HCT116 (cell line): ENCODE results near the gene IRGQ. TPM values are rescaled to one million over a fixed set of nuclear protein-coding genes. Genes with fewer than 3 reads are reported as not detected.

Experiments
- ATAC-seq: fragments of 200-7000 bp; cut with Tn5 transposase; 2 replicates; pipeline ENCODE4 v1.9.1; 2020; ENCODE audit warnings: mild to moderate bottlenecking, moderate library complexity
- BruUV-seq: library from RNA; stranded (reverse); fragments of 400-500 nt; replicated peaks from 2 replicates; lab custom pipeline; 2021; lab: Mats Ljungman, UMichigan
- CTCF ChIA-PET: fragments of 300-600 bp; sonication (Branson Sonifier 250); formaldehyde crosslinking; loops from one replicate; lab custom pipeline; 2021; ENCODE audit warnings: antibody characterized with exemption; lab: Charles Lee
- POLR2A ChIA-PET: fragments of 300-600, 350-600 bp; sonication (Branson Sonifier 250); formaldehyde crosslinking; loops from one replicate; lab custom pipeline; 2021; ENCODE audit warnings: antibody characterized with exemption; lab: Charles Lee
- RAD21 ChIA-PET, 2 experiments: fragments of 300-600 bp; sonication (Branson Sonifier 250); formaldehyde crosslinking; loops; one replicate each; lab custom pipeline; 2023; ENCODE audit warnings: low total read pairs in 2 of 2; ENCODE audit not compliant: uncharacterized antibody in 2 of 2, unreplicated experiment in 2 of 2, low non-redundant PET in 1 of 2; lab: Charles Lee
- DNase-seq: peaks from one replicate; pipeline ENCODE4 v3.0.0-alpha.2; 2010; ENCODE audit warnings: low read depth, low spot score
- H2AFZ ChIP-seq: fragments of 200-600 bp; shearing (Covaris generic), sonication (generic); 2 replicates; pipeline ENCODE4 v1.6.1; 2017; ENCODE audit warnings: low read depth, mixed run types, mixed read lengths, antibody characterized with exemption, low read length; ENCODE audit not compliant: poor library complexity, severe bottlenecking
- H3K27ac ChIP-seq: 2 replicates; pipeline ENCODE4 v1.5.1; 2012; ENCODE audit warnings: low read depth, low read length
- H3K27me3 ChIP-seq: fragments of 200-600 bp; sonication (generic); 2 replicates; pipeline ENCODE4 v1.6.1; 2016; ENCODE audit warnings: mixed run types, low read length, mixed read lengths; ENCODE audit not compliant: insufficient read depth
- H3K36me3 ChIP-seq, 2 experiments: fragments of 200-500 bp in 1 of 2; fragments of 200-600 bp in 1 of 2; sonication (Bioruptor generic) in 1 of 2; sonication (generic) in 1 of 2; 2 replicates each; pipeline versions ENCODE4 v1.5.1 to v1.6.1; 2014 to 2016; ENCODE audit warnings: low read length in 2 of 2, inconsistent platforms in 1 of 2, mixed read lengths in 1 of 2, mixed run types in 1 of 2; ENCODE audit not compliant: insufficient read depth in 2 of 2, control insufficient read depth in 1 of 2
- H3K4me1 ChIP-seq, 2 experiments: fragments of 200-600 bp in 1 of 2; sonication (generic) in 1 of 2; 2 replicates each; pipeline versions ENCODE4 v1.5.1 to v1.6.1; 2012 to 2017; ENCODE audit warnings: low read length in 2 of 2, inconsistent platforms in 1 of 2, mild to moderate bottlenecking in 1 of 2, mixed read lengths in 1 of 2, mixed run types in 1 of 2, moderate library complexity in 1 of 2; ENCODE audit not compliant: insufficient read depth in 2 of 2, control insufficient read depth in 1 of 2
- H3K4me2 ChIP-seq: fragments of 200-600 bp; sonication (generic); 2 replicates; pipeline ENCODE4 v1.6.1; 2017; ENCODE audit warnings: mixed run types, low read length, mixed read lengths
- H3K4me3 ChIP-seq, 2 experiments: fragments of 200-600 bp in 1 of 2; sonication (generic) in 1 of 2; replicated peaks in 1 of 2; 2 replicates each; pipeline ENCODE4 v1.5.1; 2011 to 2016; ENCODE audit warnings: low read length in 2 of 2, control low read depth in 1 of 2, low read depth in 1 of 2, mild to moderate bottlenecking in 1 of 2, mixed read lengths in 1 of 2, mixed run types in 1 of 2
- H3K79me2 ChIP-seq: fragments of 200-600 bp; sonication (generic); 2 replicates; pipeline ENCODE4 v1.6.1; 2017; ENCODE audit warnings: mild to moderate bottlenecking, mixed run types, low read length, moderate library complexity, mixed read lengths; ENCODE audit not compliant: insufficient read depth
- H3K9ac ChIP-seq: fragments of 200-600 bp; sonication (generic); 2 replicates; pipeline ENCODE4 v1.6.1; 2016; ENCODE audit warnings: low read length, mixed read lengths
- H3K9me2 ChIP-seq: fragments of 200-600 bp; sonication (generic), shearing (Covaris generic); 2 replicates; pipeline ENCODE4 v1.6.1; 2017; ENCODE audit warnings: mixed run types, mild to moderate bottlenecking, moderate library complexity; ENCODE audit not compliant: insufficient read depth
- H3K9me3 ChIP-seq, 2 experiments: fragments of 200-500 bp in 1 of 2; fragments of 200-600 bp in 1 of 2; sonication (Bioruptor generic) in 1 of 2; sonication (generic) in 1 of 2; 2 replicates each; pipeline ENCODE4 v1.6.1; 2014 to 2017; ENCODE audit warnings: low read length in 2 of 2, mixed read lengths in 2 of 2, inconsistent platforms in 1 of 2, low read depth in 1 of 2, mild to moderate bottlenecking in 1 of 2, mixed run types in 1 of 2, moderate library complexity in 1 of 2; ENCODE audit not compliant: control insufficient read depth in 1 of 2, insufficient read depth in 1 of 2
- H4K20me1 ChIP-seq: fragments of 200-600 bp; sonication (generic), shearing (Covaris generic); 2 replicates; pipeline ENCODE4 v1.6.1; 2017; ENCODE audit warnings: mixed run types, mild to moderate bottlenecking, moderate library complexity; ENCODE audit not compliant: insufficient read depth
- CTCF ChIP-seq, 3 experiments: fragments of 200-600 bp in 1 of 3; sonication (generic) in 1 of 3; IDR thresholded peaks in 2 of 3; conservative IDR thresholded peaks in 1 of 3; 2 replicates each; pipeline ENCODE4 v1.5.1; 2012 to 2017; ENCODE audit warnings: low read depth in 2 of 3, low read length in 2 of 3, antibody characterized with exemption in 1 of 3, borderline replicate concordance in 1 of 3, control low read depth in 1 of 3, mild to moderate bottlenecking in 1 of 3, mixed read lengths in 1 of 3, mixed run types in 1 of 3, moderate library complexity in 1 of 3; ENCODE audit not compliant: insufficient read depth in 1 of 3
- EZH2phosphoT487 ChIP-seq: fragments of 200-600 bp; IDR thresholded peaks from 2 replicates; pipeline ENCODE4 v1.6.1; 2018; ENCODE audit warnings: antibody characterized with exemption, borderline replicate concordance
- TCF7L2 ChIP-seq: IDR thresholded peaks from 2 replicates; pipeline ENCODE4 v1.7.0; 2011; ENCODE audit warnings: borderline replicate concordance, inconsistent platforms; ENCODE audit not compliant: insufficient read depth, insufficient read length; ENCODE audit errors: extremely low read depth
- intact Hi-C: fragments of 100-400 bp; cut with micrococcal nuclease; formaldehyde crosslinking; loops from 2 replicates; pipeline ENCODE4 v1.10.0; 2022
- total RNA-seq: library from RNA; stranded (reverse); gene quantifications from one replicate; pipeline ENCODE4 v1.2.1, GENCODE V29; 2021; ENCODE audit not compliant: unreplicated experiment
- TF ChIP-seq, protein P1 (sequence below): IDR thresholded peaks from 2 replicates; pipeline ENCODE4 v1.6.1; 2012; ENCODE audit warnings: low read depth

Gene IRGQ
- total RNA-seq, 1 experiment from 2014 or later = 14.6 TPM

GRCh38 chr19:43570174-43570791 lies 25.7 kb downstream of the IRGQ start:
- Histone ChIP-seq H3K4me3 (no peak overlapping the region), H3K4me2 (no peak overlapping the region), H3K9me3 (no peaks in the 10 kb centered on the region), H2AFZ (no peak overlapping the region), H3K27me3 (no peaks in the 10 kb centered on the region), H3K27ac (no peak overlapping the region), H3K9me2 (no peaks in the 10 kb centered on the region), H3K36me3 (no peaks in the 10 kb centered on the region), H4K20me1 (no peaks in the 10 kb centered on the region), H3K79me2 (peaks cover 10% of the 10 kb centered on the region; the same call in 1 of the 2 replicates), H3K4me1 (peaks cover 5% of the 10 kb centered on the region in 2 experiments; a peak in 2 of 4 replicates), H3K9ac (no peak overlapping the region)
- no TSS peak for BruUV-seq
- ATAC-seq = no peak
- intact Hi-C loops = no loop called here
- ChIA-PET RAD21 (no interaction called here), CTCF (no interaction called here), POLR2A (no interaction called here)
- no peak for TF ChIP-seq TCF7L2
- TF ChIP-seq, protein P1, sequence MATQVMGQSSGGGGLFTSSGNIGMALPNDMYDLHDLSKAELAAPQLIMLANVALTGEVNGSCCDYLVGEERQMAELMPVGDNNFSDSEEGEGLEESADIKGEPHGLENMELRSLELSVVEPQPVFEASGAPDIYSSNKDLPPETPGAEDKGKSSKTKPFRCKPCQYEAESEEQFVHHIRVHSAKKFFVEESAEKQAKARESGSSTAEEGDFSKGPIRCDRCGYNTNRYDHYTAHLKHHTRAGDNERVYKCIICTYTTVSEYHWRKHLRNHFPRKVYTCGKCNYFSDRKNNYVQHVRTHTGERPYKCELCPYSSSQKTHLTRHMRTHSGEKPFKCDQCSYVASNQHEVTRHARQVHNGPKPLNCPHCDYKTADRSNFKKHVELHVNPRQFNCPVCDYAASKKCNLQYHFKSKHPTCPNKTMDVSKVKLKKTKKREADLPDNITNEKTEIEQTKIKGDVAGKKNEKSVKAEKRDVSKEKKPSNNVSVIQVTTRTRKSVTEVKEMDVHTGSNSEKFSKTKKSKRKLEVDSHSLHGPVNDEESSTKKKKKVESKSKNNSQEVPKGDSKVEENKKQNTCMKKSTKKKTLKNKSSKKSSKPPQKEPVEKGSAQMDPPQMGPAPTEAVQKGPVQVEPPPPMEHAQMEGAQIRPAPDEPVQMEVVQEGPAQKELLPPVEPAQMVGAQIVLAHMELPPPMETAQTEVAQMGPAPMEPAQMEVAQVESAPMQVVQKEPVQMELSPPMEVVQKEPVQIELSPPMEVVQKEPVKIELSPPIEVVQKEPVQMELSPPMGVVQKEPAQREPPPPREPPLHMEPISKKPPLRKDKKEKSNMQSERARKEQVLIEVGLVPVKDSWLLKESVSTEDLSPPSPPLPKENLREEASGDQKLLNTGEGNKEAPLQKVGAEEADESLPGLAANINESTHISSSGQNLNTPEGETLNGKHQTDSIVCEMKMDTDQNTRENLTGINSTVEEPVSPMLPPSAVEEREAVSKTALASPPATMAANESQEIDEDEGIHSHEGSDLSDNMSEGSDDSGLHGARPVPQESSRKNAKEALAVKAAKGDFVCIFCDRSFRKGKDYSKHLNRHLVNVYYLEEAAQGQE = no peak
- DNase-seq = no peak

DNA sequence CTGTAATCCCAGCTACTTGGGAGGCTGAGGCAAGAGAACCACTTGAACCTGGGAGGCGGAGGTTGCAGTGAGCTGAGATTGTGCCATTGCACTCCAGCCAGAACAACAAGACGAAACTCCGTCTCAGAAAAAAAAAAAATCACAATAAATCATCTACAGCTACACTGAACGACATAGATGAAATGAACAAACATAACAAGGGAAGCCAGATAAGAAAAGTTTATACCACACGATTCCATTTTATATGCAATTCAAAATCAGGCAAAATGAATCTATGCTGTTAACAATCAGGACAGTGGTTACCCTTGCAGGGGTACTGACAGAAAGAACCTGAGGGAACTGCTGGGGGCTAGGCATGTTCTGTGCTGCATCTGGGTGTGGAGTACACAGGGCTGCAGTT lies 26.3 kb downstream of the IRGQ start:
- Histone ChIP-seq H2AFZ (no peak overlapping the region), H3K36me3 (no peaks in the 10 kb centered on the region), H3K4me3 (no peak overlapping the region), H3K4me2 (no peak overlapping the region), H4K20me1 (no peaks in the 10 kb centered on the region), H3K4me1 (peaks cover 4% of the 10 kb centered on the region in 2 experiments; a peak in 2 of 4 replicates), H3K27ac (no peak overlapping the region), H3K9me2 (no peaks in the 10 kb centered on the region), H3K79me2 (peaks cover 3% of the 10 kb centered on the region; the same call in 1 of the 2 replicates), H3K9ac (no peak overlapping the region), H3K9me3 (no peaks in the 10 kb centered on the region), H3K27me3 (no peaks in the 10 kb centered on the region)
- intact Hi-C loops = no loop called here
- ATAC-seq (no peak), DNase-seq (no peak)
- POLR2A ChIA-PET = no interaction called here
- RAD21 ChIA-PET = no interaction called here
- no peak for TF ChIP-seq EZH2phosphoT487
- TF ChIP-seq CTCF (IDR thresholded peaks at IDR 0.05 in 2 of 3, conservative IDR thresholded peaks at IDR 0.05 in 1 of 3; ENCODE audit: borderline replicate concordance in 1 of 3, insufficient read depth in 1 of 3, low read depth in 2 of 3, low read length in 2 of 3) = no peak
- BruUV-seq = no TSS peak
- CTCF ChIA-PET = no interaction called here
